ENCODE measurements around the gene SLC35F4. TPM values are rescaled to one million over a fixed set of nuclear protein-coding genes. Genes with fewer than 3 reads are reported as not detected.
"Not testable (repeated sequence)": the region's sequence is repeated elsewhere in the genome, so short reads cannot be mapped to it uniquely, and the experiment has no call there.

SLC35F4 gene
- total RNA-seq, 2 donors from 2014 or later, result not detected

DNA sequence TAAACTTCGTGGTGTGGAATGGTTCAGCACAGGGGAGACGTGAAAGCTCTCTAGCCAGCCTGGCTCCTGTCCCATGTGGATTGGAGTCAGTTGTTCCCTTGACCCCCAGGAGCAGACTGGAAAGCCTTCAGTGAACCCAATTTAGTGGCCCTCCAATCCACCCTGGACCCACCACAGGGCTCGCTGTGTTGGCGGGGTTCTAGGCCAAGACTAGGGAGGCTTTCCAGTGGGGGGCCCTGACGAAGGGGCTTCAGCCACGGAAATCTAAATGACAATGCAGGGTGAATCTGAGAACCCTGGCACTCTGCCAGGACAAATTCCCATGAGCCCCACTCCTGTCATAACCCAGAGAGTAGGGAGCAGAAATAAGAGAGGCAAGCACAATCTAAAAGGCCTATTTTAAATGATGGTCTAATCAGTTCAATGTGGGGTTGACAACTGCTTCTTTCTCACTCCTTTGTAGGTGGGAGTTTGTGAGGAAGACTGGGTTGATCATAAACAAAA is 110.8 kb downstream of the SLC35F4 start:
- Histone ChIP-seq H3K27ac (no peak overlapping the region), H3K36me3 (no peaks in the 10 kb centered on the region), H3K4me3 (no peak overlapping the region), H3K27me3 (replicated peaks; ENCODE audit: insufficient read depth) (no peaks in the 10 kb centered on the region), H3K9me3 (no peaks in the 10 kb centered on the region), H3K4me1 (ENCODE audit: control insufficient read depth in 1 of 2, low read depth in 2 of 2) (no peaks in the 10 kb centered on the region)
- TF ChIP-seq, protein P1, sequence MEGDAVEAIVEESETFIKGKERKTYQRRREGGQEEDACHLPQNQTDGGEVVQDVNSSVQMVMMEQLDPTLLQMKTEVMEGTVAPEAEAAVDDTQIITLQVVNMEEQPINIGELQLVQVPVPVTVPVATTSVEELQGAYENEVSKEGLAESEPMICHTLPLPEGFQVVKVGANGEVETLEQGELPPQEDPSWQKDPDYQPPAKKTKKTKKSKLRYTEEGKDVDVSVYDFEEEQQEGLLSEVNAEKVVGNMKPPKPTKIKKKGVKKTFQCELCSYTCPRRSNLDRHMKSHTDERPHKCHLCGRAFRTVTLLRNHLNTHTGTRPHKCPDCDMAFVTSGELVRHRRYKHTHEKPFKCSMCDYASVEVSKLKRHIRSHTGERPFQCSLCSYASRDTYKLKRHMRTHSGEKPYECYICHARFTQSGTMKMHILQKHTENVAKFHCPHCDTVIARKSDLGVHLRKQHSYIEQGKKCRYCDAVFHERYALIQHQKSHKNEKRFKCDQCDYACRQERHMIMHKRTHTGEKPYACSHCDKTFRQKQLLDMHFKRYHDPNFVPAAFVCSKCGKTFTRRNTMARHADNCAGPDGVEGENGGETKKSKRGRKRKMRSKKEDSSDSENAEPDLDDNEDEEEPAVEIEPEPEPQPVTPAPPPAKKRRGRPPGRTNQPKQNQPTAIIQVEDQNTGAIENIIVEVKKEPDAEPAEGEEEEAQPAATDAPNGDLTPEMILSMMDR (IDR thresholded peaks at IDR 0.05), result no peak
- DNase-seq (ENCODE audit: low spot score) (no peak), ATAC-seq (ENCODE audit: insufficient number of reproducible peaks, low FRiP score, low read depth) (no peak)

DNA sequence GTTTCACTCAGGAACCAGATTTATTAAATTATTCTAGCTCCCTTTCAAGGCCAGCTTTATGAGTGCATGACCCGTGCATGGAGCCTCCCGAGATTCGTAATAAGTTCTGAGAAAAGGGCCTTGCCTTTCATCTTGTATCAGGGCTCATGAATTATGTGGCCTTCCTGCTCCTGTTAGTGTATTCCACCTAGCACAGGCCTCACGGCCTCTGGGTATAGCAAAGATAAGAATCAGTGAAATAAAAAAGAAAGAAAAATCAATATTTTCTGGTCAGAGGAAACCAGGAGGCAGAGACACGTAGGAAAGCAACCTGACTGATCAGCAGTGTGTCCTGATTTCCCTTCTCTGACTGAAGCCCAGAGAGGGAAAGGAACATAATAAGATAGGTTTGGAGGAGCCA is 111.4 kb downstream of the SLC35F4 start:
- Histone ChIP-seq H3K4me3 (no peak overlapping the region), H3K27ac (no peak overlapping the region), H3K36me3 (no peaks in the 10 kb centered on the region), H3K4me1 (ENCODE audit: control insufficient read depth in 1 of 2, low read depth in 2 of 2) (no peaks in the 10 kb centered on the region), H3K9me3 (no peaks in the 10 kb centered on the region), H3K27me3 (replicated peaks; ENCODE audit: insufficient read depth) (no peaks in the 10 kb centered on the region)
- no peak for DNase-seq (ENCODE audit: low spot score)
- TF ChIP-seq, protein P1 (IDR thresholded peaks at IDR 0.05), result no peak
- ATAC-seq (ENCODE audit: insufficient number of reproducible peaks, low FRiP score, low read depth), result no peak

DNA sequence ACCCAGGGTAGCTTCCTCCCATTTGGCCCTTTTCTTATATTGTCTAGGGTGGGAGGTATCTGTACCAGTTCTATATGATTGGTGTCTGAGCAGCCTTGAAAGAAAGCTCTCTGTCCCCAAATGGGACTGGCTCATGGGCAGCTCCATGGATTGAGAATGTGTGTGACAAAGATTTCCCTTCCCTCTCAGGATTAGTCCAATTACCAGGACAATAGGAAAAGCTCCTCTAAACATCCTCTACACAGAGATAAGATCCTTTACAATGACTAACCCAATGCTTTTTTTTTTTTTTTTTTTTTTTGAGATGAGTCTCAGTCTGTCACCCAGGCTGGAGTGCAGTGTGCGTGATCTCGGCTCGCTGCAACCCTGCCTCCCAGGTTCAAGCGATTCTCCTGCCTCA is 112.1 kb downstream of the SLC35F4 start:
- Histone ChIP-seq H3K27me3 (replicated peaks; ENCODE audit: insufficient read depth) (no peaks in the 10 kb centered on the region), H3K4me3 (no peak overlapping the region), H3K36me3 (no peaks in the 10 kb centered on the region), H3K27ac (no peak overlapping the region), H3K4me1 (ENCODE audit: control insufficient read depth in 1 of 2, low read depth in 2 of 2) (no peaks in the 10 kb centered on the region), H3K9me3 (no peaks in the 10 kb centered on the region)
- ATAC-seq (ENCODE audit: insufficient number of reproducible peaks, low FRiP score, low read depth), result no peak
- DNase-seq (ENCODE audit: low spot score), result no peak
- TF ChIP-seq, protein P1 (IDR thresholded peaks at IDR 0.05), result no peak

DNA sequence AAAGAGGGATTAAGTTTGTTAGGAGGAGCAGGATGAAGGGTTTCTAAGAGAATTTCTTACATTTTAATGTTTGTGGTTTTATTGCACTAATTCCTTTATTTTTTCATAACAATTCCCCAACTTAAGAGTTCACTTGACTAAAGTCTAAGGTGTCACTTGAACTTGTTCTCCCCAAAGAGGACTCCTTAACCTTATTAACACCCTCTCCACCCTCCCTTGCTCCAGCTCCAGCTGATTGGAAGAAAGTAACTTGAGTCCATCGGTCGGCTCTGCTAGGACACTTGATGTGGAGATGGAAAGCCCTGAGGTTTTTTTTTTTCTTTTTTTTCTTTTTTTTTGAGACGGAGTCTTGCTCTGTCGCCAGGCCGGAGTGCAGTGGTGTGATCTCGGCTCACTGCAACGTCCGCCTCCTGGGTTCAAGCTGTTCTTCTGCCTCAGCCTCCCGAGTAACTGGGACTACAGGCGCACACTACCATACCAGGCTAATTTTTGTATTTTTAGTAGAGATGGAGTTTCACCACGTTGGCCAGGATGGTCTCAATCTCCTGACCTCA is 113.7 kb downstream of the SLC35F4 start:
- not testable (repeated sequence) for ATAC-seq (ENCODE audit: insufficient number of reproducible peaks, low FRiP score, low read depth); H3K9me3 ChIP-seq; H3K4me1 ChIP-seq (ENCODE audit: control insufficient read depth in 1 of 2, low read depth in 2 of 2); H3K36me3 ChIP-seq; H3K4me3 ChIP-seq; DNase-seq (ENCODE audit: low spot score); H3K27me3 ChIP-seq (replicated peaks; ENCODE audit: insufficient read depth); H3K27ac ChIP-seq

DNA sequence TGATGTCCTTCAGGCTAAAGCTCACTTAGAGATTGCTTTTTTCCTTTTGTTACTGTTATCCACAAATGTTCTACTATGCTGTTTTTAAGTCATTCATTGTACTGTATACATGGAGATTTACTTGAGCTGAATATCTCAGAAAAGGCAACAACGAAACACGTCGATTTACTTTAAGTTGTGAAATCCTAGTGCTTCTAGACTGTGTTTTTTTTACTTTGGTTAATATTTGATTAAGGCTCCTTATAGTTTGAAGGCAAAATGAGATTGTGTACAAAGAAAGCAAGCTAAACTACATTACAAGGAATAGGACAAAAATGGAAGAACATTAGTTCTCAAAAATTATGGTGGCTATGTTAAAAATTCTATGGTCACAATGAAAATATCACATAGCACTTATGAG is 114.5 kb downstream of the SLC35F4 start:
- Histone ChIP-seq H3K4me3 (no peak overlapping the region), H3K27me3 (replicated peaks; ENCODE audit: insufficient read depth) (no peaks in the 10 kb centered on the region), H3K36me3 (no peaks in the 10 kb centered on the region), H3K27ac (no peak overlapping the region), H3K4me1 (ENCODE audit: control insufficient read depth in 1 of 2, low read depth in 2 of 2) (peaks cover 9 to 14% of the 10 kb centered on the region in 2 donors), H3K9me3 (no peaks in the 10 kb centered on the region)
- no peak for DNase-seq (ENCODE audit: low spot score)
- TF ChIP-seq, protein P1 (IDR thresholded peaks at IDR 0.05), result no peak
- no peak for ATAC-seq (ENCODE audit: insufficient number of reproducible peaks, low FRiP score, low read depth)

DNA sequence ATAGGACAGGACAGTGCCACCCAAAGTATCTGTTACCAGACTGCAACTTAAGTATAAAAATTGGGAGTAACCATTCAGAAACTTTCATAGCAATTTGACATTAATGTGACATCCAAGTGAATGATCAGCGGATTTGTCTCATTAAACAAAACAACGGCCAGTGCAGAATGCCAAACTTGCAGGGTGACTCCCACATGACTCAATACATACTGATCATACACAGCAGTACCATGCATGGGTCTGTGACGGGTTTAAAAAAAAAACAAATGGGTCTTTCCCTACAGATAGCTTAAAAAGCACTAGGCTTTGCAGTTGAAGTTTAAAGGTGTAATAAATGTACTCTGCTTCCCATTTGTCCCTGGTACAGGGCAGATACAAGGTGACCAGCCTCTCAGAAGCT is 116.6 kb downstream of the SLC35F4 start:
- Histone ChIP-seq H3K9me3 (no peaks in the 10 kb centered on the region), H3K36me3 (no peaks in the 10 kb centered on the region), H3K4me3 (no peak overlapping the region), H3K4me1 (ENCODE audit: control insufficient read depth in 1 of 2, low read depth in 2 of 2) (peaks cover 9 to 14% of the 10 kb centered on the region in 2 donors), H3K27ac (no peak overlapping the region), H3K27me3 (replicated peaks; ENCODE audit: insufficient read depth) (no peaks in the 10 kb centered on the region)
- TF ChIP-seq, protein P1 (IDR thresholded peaks at IDR 0.05), result no peak
- ATAC-seq (ENCODE audit: insufficient number of reproducible peaks, low FRiP score, low read depth) (no peak), DNase-seq (ENCODE audit: low spot score) (no peak)
